WTC11 (cell line): ENCODE results near the gene RNF17. TPM values are rescaled to one million over a fixed set of nuclear protein-coding genes. Genes with fewer than 3 reads are reported as not detected.

ENCODE experiments used
- ATAC-seq: fragments of 200-7000 bp; cut with Tn5 transposase; 2 replicates; pipeline ENCODE4 v1.10.0; 2021; ENCODE audit warnings: mild to moderate bottlenecking, moderate library complexity
- CTCF ChIA-PET: fragments of 300-600 bp; sonication (Branson Sonifier 250); formaldehyde crosslinking; loops from one replicate; lab custom pipeline; 2021; ENCODE audit warnings: antibody characterized with exemption; lab: Charles Lee
- POLR2A ChIA-PET: fragments of 350-600 bp; sonication (Branson Sonifier 250); formaldehyde crosslinking; loops from one replicate; lab custom pipeline; 2021; ENCODE audit warnings: antibody characterized with exemption; lab: Charles Lee
- DNase-seq: peaks from one replicate; pipeline ENCODE4 v3.0.0; 2021; ENCODE audit warnings: low spot score
- H3K27ac Mint-ChIP-seq: 2 replicates; pipeline ENCODE4 v1.8.0; 2021; ENCODE audit warnings: mixed read lengths
- H3K27me3 Mint-ChIP-seq: 2 replicates; pipeline ENCODE4 v1.8.0; 2021; ENCODE audit warnings: low read depth, mild to moderate bottlenecking, moderate library complexity, mixed read lengths
- H3K36me3 Mint-ChIP-seq: 2 replicates; pipeline ENCODE4 v1.8.0; 2021; ENCODE audit warnings: mixed read lengths
- H3K4me1 Mint-ChIP-seq: 2 replicates; pipeline ENCODE4 v1.8.0; 2022; ENCODE audit warnings: mixed read lengths
- H3K4me3 Mint-ChIP-seq: 2 replicates; pipeline ENCODE4 v1.8.0; 2021; ENCODE audit warnings: mild to moderate bottlenecking, moderate library complexity, mixed read lengths
- H3K9me3 Mint-ChIP-seq: 2 replicates; pipeline ENCODE4 v1.8.0; 2021; ENCODE audit warnings: mixed read lengths
- ESRRA ChIP-seq: sonication (generic); formaldehyde crosslinking; IDR thresholded peaks from 2 replicates; pipeline ENCODE4 v1.8.1; 2022; ENCODE audit warnings: mild to moderate bottlenecking, missing genetic modification reagents, borderline replicate concordance
- FOXK1 ChIP-seq: sonication (generic); formaldehyde crosslinking; IDR thresholded peaks from 2 replicates; pipeline ENCODE4 v1.8.0; 2022; ENCODE audit warnings: mild to moderate bottlenecking, moderate library complexity, missing genetic modification reagents
- KAT7 ChIP-seq: sonication (generic); formaldehyde crosslinking; IDR thresholded peaks from 2 replicates; pipeline ENCODE4 v1.8.1; 2023; ENCODE audit warnings: missing genetic modification reagents, mild to moderate bottlenecking, borderline replicate concordance
- PRRX2 ChIP-seq: fragments of 250-450 bp; sonication (Bioruptor Pico); IDR thresholded peaks from 2 replicates; pipeline ENCODE4 v1.8.0; 2021; ENCODE audit warnings: mild to moderate bottlenecking
- SMAD3 ChIP-seq: sonication (generic); formaldehyde crosslinking; IDR thresholded peaks from 2 replicates; pipeline ENCODE4 v1.8.0; 2022; ENCODE audit warnings: missing genetic modification reagents, mild to moderate bottlenecking, borderline replicate concordance
- SMAD4 ChIP-seq: sonication (generic); formaldehyde crosslinking; IDR thresholded peaks from 2 replicates; pipeline ENCODE4 v1.8.0; 2022; ENCODE audit warnings: mild to moderate bottlenecking, missing genetic modification reagents
- TEAD4 ChIP-seq: sonication (generic); formaldehyde crosslinking; IDR thresholded peaks from 2 replicates; pipeline ENCODE4 v1.8.0; 2022; ENCODE audit warnings: mild to moderate bottlenecking, missing genetic modification reagents
- ZNF121 ChIP-seq: sonication (generic); formaldehyde crosslinking; IDR thresholded peaks from 2 replicates; pipeline ENCODE4 v1.8.0; 2023; ENCODE audit warnings: missing genetic modification reagents
- ZNF232 ChIP-seq: sonication (generic); formaldehyde crosslinking; IDR thresholded peaks from 2 replicates; pipeline ENCODE4 v1.8.0; 2022; ENCODE audit warnings: mild to moderate bottlenecking, missing genetic modification reagents
- ZNF423 ChIP-seq: fragments of 250-450 bp; sonication (Bioruptor Pico); IDR thresholded peaks from 2 replicates; pipeline ENCODE4 v2.1.2; 2022; ENCODE audit warnings: mild to moderate bottlenecking, moderate library complexity
- total RNA-seq: library from RNA; stranded (reverse); gene quantifications from 3 replicates; pipeline ENCODE4 v1.2.3, GENCODE V29; 2021
- TF ChIP-seq, protein P1 (sequence below): sonication (generic); formaldehyde crosslinking; conservative IDR thresholded peaks from 2 replicates; pipeline ENCODE4 v1.8.1; 2022; ENCODE audit warnings: mild to moderate bottlenecking, missing genetic modification reagents
- TF ChIP-seq, protein P2 (sequence below): sonication (generic); formaldehyde crosslinking; IDR thresholded peaks from 2 replicates; pipeline ENCODE4 v1.8.0; 2022; ENCODE audit warnings: mild to moderate bottlenecking, missing genetic modification reagents
- TF ChIP-seq, protein P3 (sequence below): sonication (generic); formaldehyde crosslinking; IDR thresholded peaks from 2 replicates; pipeline ENCODE4 v1.8.1; 2023; ENCODE audit warnings: mild to moderate bottlenecking, missing genetic modification reagents
- TF ChIP-seq, protein P4 (sequence below): fragments of 200-600 bp; IDR thresholded peaks from 2 replicates; pipeline ENCODE4 v1.8.0; 2022; ENCODE audit warnings: antibody characterized with exemption
- TF ChIP-seq, protein P5 (sequence below): sonication (generic); formaldehyde crosslinking; IDR thresholded peaks from 2 replicates; pipeline ENCODE4 v1.8.1; 2022; ENCODE audit warnings: low read depth, mild to moderate bottlenecking, moderate library complexity, missing genetic modification reagents, borderline replicate concordance
- TF ChIP-seq, protein P6 (sequence below): sonication (generic); formaldehyde crosslinking; IDR thresholded peaks from 2 replicates; pipeline ENCODE4 v1.8.1; 2022; ENCODE audit warnings: mild to moderate bottlenecking, missing genetic modification reagents, moderate library complexity, borderline replicate concordance
- TF ChIP-seq, protein P7 (sequence below): sonication (generic); formaldehyde crosslinking; IDR thresholded peaks from 2 replicates; pipeline ENCODE4 v1.8.0; 2022; ENCODE audit warnings: mild to moderate bottlenecking, missing genetic modification reagents
- TF ChIP-seq, protein P8 (sequence below): fragments of 250-450 bp; sonication (Bioruptor Pico); IDR thresholded peaks from 2 replicates; pipeline ENCODE4 v1.8.0; 2021; ENCODE audit warnings: mild to moderate bottlenecking
- TF ChIP-seq, protein P9 (sequence below): sonication (generic); formaldehyde crosslinking; IDR thresholded peaks from 2 replicates; pipeline ENCODE4 v1.8.0; 2022; ENCODE audit warnings: mild to moderate bottlenecking, missing genetic modification reagents
- TF ChIP-seq, protein P10 (sequence below): fragments of 250-450 bp; sonication (Bioruptor Pico); IDR thresholded peaks from 2 replicates; pipeline ENCODE4 v1.9.0; 2021; ENCODE audit warnings: moderate library complexity, mild to moderate bottlenecking, inconsistent platforms, borderline replicate concordance
- TF ChIP-seq, protein P11 (sequence below): sonication (generic); formaldehyde crosslinking; IDR thresholded peaks from 2 replicates; pipeline ENCODE4 v1.8.1; 2023; ENCODE audit warnings: mild to moderate bottlenecking, missing genetic modification reagents

The RNF17 gene
- total RNA-seq, 1 experiment from 2014 or later = not detected

DNA sequence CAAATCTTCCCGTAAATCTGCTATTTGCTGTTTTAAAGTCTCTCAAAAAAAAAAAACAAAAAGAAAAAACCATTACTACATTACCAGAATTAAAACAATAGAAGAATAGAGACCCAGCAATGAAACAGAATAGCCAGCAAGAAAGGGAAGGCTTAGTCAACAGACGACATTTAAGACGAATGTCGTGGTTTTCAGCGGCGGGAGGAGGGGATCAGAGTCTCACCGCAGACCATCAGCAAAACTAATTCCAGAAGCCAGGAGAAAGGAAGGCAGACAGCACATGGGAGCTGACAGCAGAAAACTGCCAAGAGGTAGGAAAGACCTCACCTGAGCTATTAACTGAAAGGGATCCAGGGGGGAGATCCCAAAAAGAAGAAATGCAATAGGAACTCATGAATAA lies 128.9 kb downstream of the RNF17 start:
- H3K4me1 Mint-ChIP-seq = peaks cover 17% of the 10 kb centered on the region
- no peaks in the 10 kb centered on the region for H3K9me3 Mint-ChIP-seq
- POLR2A ChIA-PET = no interaction called here
- ATAC-seq = no peak
- peaks cover 59% of the 10 kb centered on the region for H3K36me3 Mint-ChIP-seq
- no peaks in the 10 kb centered on the region for H3K27me3 Mint-ChIP-seq
- DNase-seq = no peak
- TF ChIP-seq PRRX2 (CRISPR knock-in tag) (no peak), FOXK1 (CRISPR knock-in tag) (no peak)
- H3K27ac Mint-ChIP-seq = peak overlapping the region; percentile 7; the same call in 1 of the 2 replicates
- H3K4me3 Mint-ChIP-seq = no peak overlapping the region
- CTCF ChIA-PET = no interaction called here

DNA sequence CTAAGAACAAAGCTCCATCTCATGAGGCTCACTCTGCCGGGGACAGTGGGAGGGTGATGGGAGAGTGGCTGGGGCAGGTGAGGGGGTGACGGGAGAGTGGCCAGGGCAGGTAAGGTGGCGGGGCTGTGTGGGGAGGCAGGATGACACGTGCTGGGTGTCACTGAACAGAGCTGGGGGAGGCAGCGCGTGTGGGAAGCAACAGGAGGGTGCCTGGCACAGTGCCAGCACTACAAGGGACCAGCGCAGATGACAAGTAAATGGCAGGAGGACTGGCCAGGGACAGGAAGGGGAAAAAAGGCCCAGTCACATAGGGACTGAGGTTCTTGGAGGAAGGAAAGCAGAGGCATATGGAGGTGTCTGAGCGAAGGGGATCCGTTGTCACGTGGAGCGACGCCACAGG lies 129.9 kb downstream of the RNF17 start:
- ChIA-PET POLR2A (no interaction called here), CTCF (no interaction called here)
- peaks cover 8% of the 10 kb centered on the region for H3K4me1 Mint-ChIP-seq
- no peaks in the 10 kb centered on the region for H3K9me3 Mint-ChIP-seq
- H3K36me3 Mint-ChIP-seq = peaks cover 60% of the 10 kb centered on the region
- ATAC-seq (no peak), DNase-seq (no peak)
- no peak overlapping the region for H3K4me3 Mint-ChIP-seq
- no peaks in the 10 kb centered on the region for H3K27me3 Mint-ChIP-seq
- peak overlapping the region; percentile 31; the same call in 1 of the 2 replicates for H3K27ac Mint-ChIP-seq
- TF ChIP-seq, protein P1, sequence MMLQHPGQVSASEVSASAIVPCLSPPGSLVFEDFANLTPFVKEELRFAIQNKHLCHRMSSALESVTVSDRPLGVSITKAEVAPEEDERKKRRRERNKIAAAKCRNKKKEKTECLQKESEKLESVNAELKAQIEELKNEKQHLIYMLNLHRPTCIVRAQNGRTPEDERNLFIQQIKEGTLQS = no peak
- TF ChIP-seq, protein P2, sequence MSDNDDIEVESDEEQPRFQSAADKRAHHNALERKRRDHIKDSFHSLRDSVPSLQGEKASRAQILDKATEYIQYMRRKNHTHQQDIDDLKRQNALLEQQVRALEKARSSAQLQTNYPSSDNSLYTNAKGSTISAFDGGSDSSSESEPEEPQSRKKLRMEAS (CRISPR knock-in tag) = no peak
- no peak for TF ChIP-seq ZNF121 (CRISPR knock-in tag)
- TF ChIP-seq, protein P3, sequence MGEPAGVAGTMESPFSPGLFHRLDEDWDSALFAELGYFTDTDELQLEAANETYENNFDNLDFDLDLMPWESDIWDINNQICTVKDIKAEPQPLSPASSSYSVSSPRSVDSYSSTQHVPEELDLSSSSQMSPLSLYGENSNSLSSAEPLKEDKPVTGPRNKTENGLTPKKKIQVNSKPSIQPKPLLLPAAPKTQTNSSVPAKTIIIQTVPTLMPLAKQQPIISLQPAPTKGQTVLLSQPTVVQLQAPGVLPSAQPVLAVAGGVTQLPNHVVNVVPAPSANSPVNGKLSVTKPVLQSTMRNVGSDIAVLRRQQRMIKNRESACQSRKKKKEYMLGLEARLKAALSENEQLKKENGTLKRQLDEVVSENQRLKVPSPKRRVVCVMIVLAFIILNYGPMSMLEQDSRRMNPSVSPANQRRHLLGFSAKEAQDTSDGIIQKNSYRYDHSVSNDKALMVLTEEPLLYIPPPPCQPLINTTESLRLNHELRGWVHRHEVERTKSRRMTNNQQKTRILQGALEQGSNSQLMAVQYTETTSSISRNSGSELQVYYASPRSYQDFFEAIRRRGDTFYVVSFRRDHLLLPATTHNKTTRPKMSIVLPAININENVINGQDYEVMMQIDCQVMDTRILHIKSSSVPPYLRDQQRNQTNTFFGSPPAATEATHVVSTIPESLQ = no peak
- no peak for TF ChIP-seq FOXK1 (CRISPR knock-in tag)
- TF ChIP-seq, protein P4, sequence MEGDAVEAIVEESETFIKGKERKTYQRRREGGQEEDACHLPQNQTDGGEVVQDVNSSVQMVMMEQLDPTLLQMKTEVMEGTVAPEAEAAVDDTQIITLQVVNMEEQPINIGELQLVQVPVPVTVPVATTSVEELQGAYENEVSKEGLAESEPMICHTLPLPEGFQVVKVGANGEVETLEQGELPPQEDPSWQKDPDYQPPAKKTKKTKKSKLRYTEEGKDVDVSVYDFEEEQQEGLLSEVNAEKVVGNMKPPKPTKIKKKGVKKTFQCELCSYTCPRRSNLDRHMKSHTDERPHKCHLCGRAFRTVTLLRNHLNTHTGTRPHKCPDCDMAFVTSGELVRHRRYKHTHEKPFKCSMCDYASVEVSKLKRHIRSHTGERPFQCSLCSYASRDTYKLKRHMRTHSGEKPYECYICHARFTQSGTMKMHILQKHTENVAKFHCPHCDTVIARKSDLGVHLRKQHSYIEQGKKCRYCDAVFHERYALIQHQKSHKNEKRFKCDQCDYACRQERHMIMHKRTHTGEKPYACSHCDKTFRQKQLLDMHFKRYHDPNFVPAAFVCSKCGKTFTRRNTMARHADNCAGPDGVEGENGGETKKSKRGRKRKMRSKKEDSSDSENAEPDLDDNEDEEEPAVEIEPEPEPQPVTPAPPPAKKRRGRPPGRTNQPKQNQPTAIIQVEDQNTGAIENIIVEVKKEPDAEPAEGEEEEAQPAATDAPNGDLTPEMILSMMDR = no peak
- TF ChIP-seq TEAD4 (CRISPR knock-in tag) = no peak
- no peak for TF ChIP-seq SMAD4
- TF ChIP-seq, protein P5, sequence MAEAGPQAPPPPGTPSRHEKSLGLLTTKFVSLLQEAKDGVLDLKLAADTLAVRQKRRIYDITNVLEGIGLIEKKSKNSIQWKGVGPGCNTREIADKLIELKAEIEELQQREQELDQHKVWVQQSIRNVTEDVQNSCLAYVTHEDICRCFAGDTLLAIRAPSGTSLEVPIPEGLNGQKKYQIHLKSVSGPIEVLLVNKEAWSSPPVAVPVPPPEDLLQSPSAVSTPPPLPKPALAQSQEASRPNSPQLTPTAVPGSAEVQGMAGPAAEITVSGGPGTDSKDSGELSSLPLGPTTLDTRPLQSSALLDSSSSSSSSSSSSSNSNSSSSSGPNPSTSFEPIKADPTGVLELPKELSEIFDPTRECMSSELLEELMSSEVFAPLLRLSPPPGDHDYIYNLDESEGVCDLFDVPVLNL = no peak
- TF ChIP-seq, protein P6, sequence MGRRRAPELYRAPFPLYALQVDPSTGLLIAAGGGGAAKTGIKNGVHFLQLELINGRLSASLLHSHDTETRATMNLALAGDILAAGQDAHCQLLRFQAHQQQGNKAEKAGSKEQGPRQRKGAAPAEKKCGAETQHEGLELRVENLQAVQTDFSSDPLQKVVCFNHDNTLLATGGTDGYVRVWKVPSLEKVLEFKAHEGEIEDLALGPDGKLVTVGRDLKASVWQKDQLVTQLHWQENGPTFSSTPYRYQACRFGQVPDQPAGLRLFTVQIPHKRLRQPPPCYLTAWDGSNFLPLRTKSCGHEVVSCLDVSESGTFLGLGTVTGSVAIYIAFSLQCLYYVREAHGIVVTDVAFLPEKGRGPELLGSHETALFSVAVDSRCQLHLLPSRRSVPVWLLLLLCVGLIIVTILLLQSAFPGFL (CRISPR knock-in tag) = no peak
- TF ChIP-seq, protein P7, sequence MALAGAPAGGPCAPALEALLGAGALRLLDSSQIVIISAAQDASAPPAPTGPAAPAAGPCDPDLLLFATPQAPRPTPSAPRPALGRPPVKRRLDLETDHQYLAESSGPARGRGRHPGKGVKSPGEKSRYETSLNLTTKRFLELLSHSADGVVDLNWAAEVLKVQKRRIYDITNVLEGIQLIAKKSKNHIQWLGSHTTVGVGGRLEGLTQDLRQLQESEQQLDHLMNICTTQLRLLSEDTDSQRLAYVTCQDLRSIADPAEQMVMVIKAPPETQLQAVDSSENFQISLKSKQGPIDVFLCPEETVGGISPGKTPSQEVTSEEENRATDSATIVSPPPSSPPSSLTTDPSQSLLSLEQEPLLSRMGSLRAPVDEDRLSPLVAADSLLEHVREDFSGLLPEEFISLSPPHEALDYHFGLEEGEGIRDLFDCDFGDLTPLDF = no peak
- TF ChIP-seq, protein P8, sequence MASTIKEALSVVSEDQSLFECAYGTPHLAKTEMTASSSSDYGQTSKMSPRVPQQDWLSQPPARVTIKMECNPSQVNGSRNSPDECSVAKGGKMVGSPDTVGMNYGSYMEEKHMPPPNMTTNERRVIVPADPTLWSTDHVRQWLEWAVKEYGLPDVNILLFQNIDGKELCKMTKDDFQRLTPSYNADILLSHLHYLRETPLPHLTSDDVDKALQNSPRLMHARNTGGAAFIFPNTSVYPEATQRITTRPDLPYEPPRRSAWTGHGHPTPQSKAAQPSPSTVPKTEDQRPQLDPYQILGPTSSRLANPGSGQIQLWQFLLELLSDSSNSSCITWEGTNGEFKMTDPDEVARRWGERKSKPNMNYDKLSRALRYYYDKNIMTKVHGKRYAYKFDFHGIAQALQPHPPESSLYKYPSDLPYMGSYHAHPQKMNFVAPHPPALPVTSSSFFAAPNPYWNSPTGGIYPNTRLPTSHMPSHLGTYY (CRISPR knock-in tag) = no peak
- TF ChIP-seq ZNF232 = no peak
- TF ChIP-seq, protein P9, sequence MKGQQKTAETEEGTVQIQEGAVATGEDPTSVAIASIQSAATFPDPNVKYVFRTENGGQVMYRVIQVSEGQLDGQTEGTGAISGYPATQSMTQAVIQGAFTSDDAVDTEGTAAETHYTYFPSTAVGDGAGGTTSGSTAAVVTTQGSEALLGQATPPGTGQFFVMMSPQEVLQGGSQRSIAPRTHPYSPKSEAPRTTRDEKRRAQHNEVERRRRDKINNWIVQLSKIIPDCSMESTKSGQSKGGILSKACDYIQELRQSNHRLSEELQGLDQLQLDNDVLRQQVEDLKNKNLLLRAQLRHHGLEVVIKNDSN (CRISPR knock-in tag) = no peak
- no peak for TF ChIP-seq ZNF423 (CRISPR knock-in tag)
- TF ChIP-seq, protein P10, sequence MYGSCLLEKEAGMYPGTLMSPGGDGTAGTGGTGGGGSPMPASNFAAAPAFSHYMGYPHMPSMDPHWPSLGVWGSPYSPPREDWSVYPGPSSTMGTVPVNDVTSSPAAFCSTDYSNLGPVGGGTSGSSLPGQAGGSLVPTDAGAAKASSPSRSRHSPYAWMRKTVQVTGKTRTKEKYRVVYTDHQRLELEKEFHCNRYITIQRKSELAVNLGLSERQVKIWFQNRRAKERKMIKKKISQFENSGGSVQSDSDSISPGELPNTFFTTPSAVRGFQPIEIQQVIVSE = no peak
- TF ChIP-seq SMAD3 (CRISPR knock-in tag) = no peak
- no peak for TF ChIP-seq KAT7 (CRISPR knock-in tag)
- TF ChIP-seq, protein P11, sequence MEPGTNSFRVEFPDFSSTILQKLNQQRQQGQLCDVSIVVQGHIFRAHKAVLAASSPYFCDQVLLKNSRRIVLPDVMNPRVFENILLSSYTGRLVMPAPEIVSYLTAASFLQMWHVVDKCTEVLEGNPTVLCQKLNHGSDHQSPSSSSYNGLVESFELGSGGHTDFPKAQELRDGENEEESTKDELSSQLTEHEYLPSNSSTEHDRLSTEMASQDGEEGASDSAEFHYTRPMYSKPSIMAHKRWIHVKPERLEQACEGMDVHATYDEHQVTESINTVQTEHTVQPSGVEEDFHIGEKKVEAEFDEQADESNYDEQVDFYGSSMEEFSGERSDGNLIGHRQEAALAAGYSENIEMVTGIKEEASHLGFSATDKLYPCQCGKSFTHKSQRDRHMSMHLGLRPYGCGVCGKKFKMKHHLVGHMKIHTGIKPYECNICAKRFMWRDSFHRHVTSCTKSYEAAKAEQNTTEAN (CRISPR knock-in tag) = no peak
- no peak for TF ChIP-seq ESRRA (CRISPR knock-in tag)
